ENCODE measurements around the gene ASB2. TPM values are rescaled to one million over a fixed set of nuclear protein-coding genes. Genes with fewer than 3 reads are reported as not detected.

ASB2 gene

DNA sequence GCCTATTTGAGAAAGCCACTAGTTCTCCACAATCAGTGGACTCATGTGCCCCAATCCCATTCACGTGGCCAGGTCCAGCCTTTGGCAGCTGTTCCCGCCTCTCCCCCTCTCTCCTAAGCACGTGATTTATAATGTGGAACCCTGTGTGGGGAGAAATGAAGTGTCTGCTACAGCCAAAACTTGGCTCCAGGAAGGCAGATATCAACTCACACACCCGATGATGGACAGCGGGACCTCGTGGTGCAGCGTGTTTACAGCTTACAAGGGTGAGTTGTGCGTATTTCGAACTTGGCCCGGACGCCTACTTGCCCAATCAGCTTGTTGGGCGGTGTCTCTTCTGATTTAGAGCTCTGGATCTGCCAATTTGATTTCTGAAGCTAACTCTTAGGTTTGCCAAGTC, 87.4 kb downstream of the ASB2 start:
- Histone ChIP-seq H3K9me3 (replicated peaks; ENCODE audit: low read length) (no peaks in the 10 kb centered on the region), H3K4me1 (ENCODE audit: control insufficient read depth, insufficient read depth, low read length) (no peaks in the 10 kb centered on the region), H3K4me3 (ENCODE audit: low read length) (no peak overlapping the region), H3K4me2 (ENCODE audit: low read length) (no peak overlapping the region), H3K36me3 (ENCODE audit: insufficient read depth, low read length) (no peaks in the 10 kb centered on the region), H3K9ac (ENCODE audit: low read depth, low read length) (no peak overlapping the region), H3K27me3 (ENCODE audit: control insufficient read depth, insufficient read depth, low read length) (no peaks in the 10 kb centered on the region)

DNA sequence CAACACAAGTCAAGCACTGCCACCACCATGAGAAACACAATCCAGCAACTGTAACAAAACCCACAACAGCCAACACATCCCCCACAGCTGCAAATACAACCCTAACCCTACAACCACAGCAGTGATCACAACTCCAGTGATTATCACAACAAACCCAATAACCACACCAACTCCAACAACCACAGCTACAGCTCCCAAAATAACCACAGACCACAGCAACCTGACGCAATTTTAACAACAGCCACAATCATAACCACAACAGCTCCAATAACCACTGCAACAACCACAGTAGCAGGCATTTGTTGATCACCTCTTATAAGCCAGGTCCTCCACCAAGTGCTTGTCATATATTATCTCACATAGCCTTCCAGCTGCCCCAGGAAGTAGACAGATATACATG, 91.4 kb downstream of the ASB2 start:
- Histone ChIP-seq H3K4me3 (ENCODE audit: low read length) (no peak overlapping the region), H3K9me3 (replicated peaks; ENCODE audit: low read length) (peaks cover 3% of the 10 kb centered on the region), H3K9ac (ENCODE audit: low read depth, low read length) (no peak overlapping the region), H3K36me3 (ENCODE audit: insufficient read depth, low read length) (no peaks in the 10 kb centered on the region), H3K27me3 (ENCODE audit: control insufficient read depth, insufficient read depth, low read length) (no peaks in the 10 kb centered on the region), H3K4me2 (ENCODE audit: low read length) (no peak overlapping the region), H3K4me1 (ENCODE audit: control insufficient read depth, insufficient read depth, low read length) (no peaks in the 10 kb centered on the region)

Small RNA genes within 50 kb of the gene (small RNA-seq; reads per million reads assigned to genes)
- gene MIR4506, result not detected

Data from skeletal muscle satellite cell (primary cell).